SK-N-MC (cell line): Measurements from ENCODE around the gene CDH4.

ENCODE experiments used
- DNase-seq: peaks from one replicate; pipeline ENCODE4 v3.0.0-alpha.2; 2011; ENCODE audit warnings: low read depth, low spot score
- H3K27ac ChIP-seq: fragments of 200-600 bp; sonication (generic); 2 replicates; pipeline ENCODE4 v1.5.1; 2016; ENCODE audit warnings: mixed run types
- H3K36me3 ChIP-seq: fragments of 200-600 bp; sonication (generic); 2 replicates; pipeline ENCODE4 v1.6.1; 2017; ENCODE audit warnings: antibody characterized with exemption, low read length, mixed read lengths; ENCODE audit not compliant: insufficient read depth
- H3K4me3 ChIP-seq: fragments of 200-600 bp; sonication (generic); 2 replicates; pipeline ENCODE4 v1.5.1; 2016
- H3K9ac ChIP-seq: fragments of 200-600 bp; sonication (generic); 2 replicates; pipeline ENCODE4 v1.8.0; 2017; ENCODE audit warnings: mixed run types, mixed read lengths; ENCODE audit not compliant: insufficient read length
- H3K9me3 ChIP-seq: fragments of 200-600 bp; sonication (generic); 2 replicates; pipeline ENCODE4 v1.6.1; 2017; ENCODE audit warnings: low read depth, mild to moderate bottlenecking, antibody characterized with exemption, low read length, moderate library complexity, mixed read lengths
- EZH2 ChIP-seq: fragments of 200-600 bp; sonication (generic); IDR thresholded peaks from one replicate; pipeline ENCODE4 v1.6.1; 2017; ENCODE audit warnings: antibody characterized with exemption
- FOXP2 ChIP-seq: optimal IDR thresholded peaks from 2 replicates; pipeline ENCODE3; 2011; ENCODE audit warnings: mild to moderate bottlenecking, moderate library complexity; ENCODE audit not compliant: insufficient read depth; ENCODE audit errors: extremely low read length, control extremely low read depth
- POLR2AphosphoS5 ChIP-seq: IDR thresholded peaks from 2 replicates; pipeline ENCODE4 v1.6.1; 2012; ENCODE audit warnings: mild to moderate bottlenecking, low read depth, low read length, borderline replicate concordance

CDH4 gene

GRCh38 chr20:61786230-61786629 is 534.2 kb downstream of the CDH4 start:
- H3K9me3 ChIP-seq, result no peaks in the 10 kb centered on the region
- no peaks in the 10 kb centered on the region for H3K36me3 ChIP-seq
- no peak for DNase-seq
- H3K9ac ChIP-seq, result no peak overlapping the region
- TF ChIP-seq EZH2, result no peak
- TF ChIP-seq POLR2AphosphoS5, result no peak
- TF ChIP-seq FOXP2, result no peak
- no peak overlapping the region for H3K27ac ChIP-seq
- no peak overlapping the region for H3K4me3 ChIP-seq

GRCh38 chr20:61788343-61788742 is 536.3 kb downstream of the CDH4 start:
- H3K27ac ChIP-seq, result no peak overlapping the region
- TF ChIP-seq POLR2AphosphoS5 (no peak), FOXP2 (no peak), EZH2 (no peak)
- H3K9me3 ChIP-seq, result no peaks in the 10 kb centered on the region
- H3K36me3 ChIP-seq, result no peaks in the 10 kb centered on the region
- H3K9ac ChIP-seq, result no peak overlapping the region
- H3K4me3 ChIP-seq, result no peak overlapping the region
- no peak for DNase-seq

GRCh38 chr20:61789329-61789728 is 537.3 kb downstream of the CDH4 start:
- Histone ChIP-seq H3K4me3 (no peak overlapping the region), H3K36me3 (no peaks in the 10 kb centered on the region), H3K27ac (no peak overlapping the region), H3K9me3 (no peaks in the 10 kb centered on the region), H3K9ac (no peak overlapping the region)
- TF ChIP-seq POLR2AphosphoS5 (no peak), FOXP2 (no peak), EZH2 (no peak)
- DNase-seq, result peak; percentile 20

GRCh38 chr20:61790116-61790827 is 538.2 kb downstream of the CDH4 start:
- Histone ChIP-seq H3K4me3 (no peak overlapping the region), H3K9ac (no peak overlapping the region), H3K36me3 (no peaks in the 10 kb centered on the region), H3K9me3 (no peaks in the 10 kb centered on the region), H3K27ac (no peak overlapping the region)
- no peak for DNase-seq
- TF ChIP-seq FOXP2 (no peak), POLR2AphosphoS5 (no peak), EZH2 (no peak)

GRCh38 chr20:61791995-61792394 is 539.9 kb downstream of the CDH4 start:
- DNase-seq, result no peak
- no peaks in the 10 kb centered on the region for H3K36me3 ChIP-seq
- no peak overlapping the region for H3K9ac ChIP-seq
- H3K27ac ChIP-seq, result no peak overlapping the region
- no peaks in the 10 kb centered on the region for H3K9me3 ChIP-seq
- no peak for TF ChIP-seq POLR2AphosphoS5
- TF ChIP-seq FOXP2, result no peak
- no peak for TF ChIP-seq EZH2
- no peak overlapping the region for H3K4me3 ChIP-seq

GRCh38 chr20:61795669-61796630 is 543.9 kb downstream of the CDH4 start:
- Histone ChIP-seq H3K4me3 (no peak overlapping the region), H3K9ac (no peak overlapping the region), H3K36me3 (no peaks in the 10 kb centered on the region), H3K9me3 (no peaks in the 10 kb centered on the region), H3K27ac (no peak overlapping the region)
- no peak for DNase-seq
- TF ChIP-seq EZH2 (no peak), POLR2AphosphoS5 (no peak), FOXP2 (no peak)

- Histone ChIP-seq H3K9ac (no peak overlapping the region), H3K36me3 (no peaks in the 10 kb centered on the region), H3K4me3 (no peak overlapping the region), H3K9me3 (no peaks in the 10 kb centered on the region), H3K27ac (no peak overlapping the region)
- DNase-seq, result no peak
- TF ChIP-seq EZH2 (no peak), POLR2AphosphoS5 (no peak), FOXP2 (no peak)
These were observed 544.7 kb downstream of the CDH4 start for GRCh38 chr20:61796738-61797137.

- no peak for DNase-seq
- H3K36me3 ChIP-seq, result no peaks in the 10 kb centered on the region
- no peaks in the 10 kb centered on the region for H3K9me3 ChIP-seq
- no peak overlapping the region for H3K9ac ChIP-seq
- no peak overlapping the region for H3K27ac ChIP-seq
- TF ChIP-seq POLR2AphosphoS5 (no peak), EZH2 (no peak), FOXP2 (no peak)
- H3K4me3 ChIP-seq, result no peak overlapping the region
These were observed 545.1 kb downstream of the CDH4 start for GRCh38 chr20:61797200-61797599.
